ENCODE data around the gene LRRC58. TPM values are rescaled to one million over a fixed set of nuclear protein-coding genes. Genes with fewer than 3 reads are reported as not detected.
"Not testable (repeated sequence)": the region's sequence is repeated elsewhere in the genome, so short reads cannot be mapped to it uniquely, and the experiment has no call there.

The LRRC58 gene
- total RNA-seq, 2 donors from 2014 or later: 26.0 to 34.9 TPM

DNA sequence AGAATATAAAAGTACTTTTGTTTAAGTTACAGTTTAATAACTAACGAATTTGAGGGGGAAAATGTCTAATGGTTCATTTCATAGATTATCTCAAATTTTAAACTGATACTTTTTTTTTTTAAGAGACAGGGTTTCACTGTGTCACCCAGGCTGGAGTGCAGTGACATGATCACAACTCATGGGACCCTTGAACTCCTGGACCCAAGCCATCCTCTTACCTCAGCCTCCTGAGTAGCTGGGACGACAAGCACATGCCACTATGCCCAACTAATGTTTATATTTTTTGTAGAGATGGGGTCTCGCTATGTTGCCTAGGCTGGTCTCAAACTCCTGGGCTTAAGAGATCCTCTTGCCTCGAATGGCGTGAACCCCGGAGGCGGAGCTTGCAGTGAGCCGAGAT, 16.5 kb downstream of the LRRC58 start:
- Histone ChIP-seq H3K27ac (no peak overlapping the region), H3K27me3 (replicated peaks; ENCODE audit: insufficient read depth) (no peaks in the 10 kb centered on the region), H3K9me3 (no peaks in the 10 kb centered on the region), H3K4me3 (no peak overlapping the region), H3K36me3 (peaks cover 0 to 3% of the 10 kb centered on the region in 2 donors), H3K4me1 (replicated peaks) (no peaks in the 10 kb centered on the region)
- intact Hi-C loops (cut with DNase I): no loop called here
- TF ChIP-seq POLR2A (IDR thresholded peaks at IDR 0.05) (no peak), CTCF (IDR thresholded peaks at IDR 0.05) (no peak), POLR2AphosphoS5 (IDR thresholded peaks at IDR 0.05) (no peak)
- WGBS: 95% methylated on average over 8 of the region's 8 CpGs
- DNase-seq (ENCODE audit: low spot score): no peak

DNA sequence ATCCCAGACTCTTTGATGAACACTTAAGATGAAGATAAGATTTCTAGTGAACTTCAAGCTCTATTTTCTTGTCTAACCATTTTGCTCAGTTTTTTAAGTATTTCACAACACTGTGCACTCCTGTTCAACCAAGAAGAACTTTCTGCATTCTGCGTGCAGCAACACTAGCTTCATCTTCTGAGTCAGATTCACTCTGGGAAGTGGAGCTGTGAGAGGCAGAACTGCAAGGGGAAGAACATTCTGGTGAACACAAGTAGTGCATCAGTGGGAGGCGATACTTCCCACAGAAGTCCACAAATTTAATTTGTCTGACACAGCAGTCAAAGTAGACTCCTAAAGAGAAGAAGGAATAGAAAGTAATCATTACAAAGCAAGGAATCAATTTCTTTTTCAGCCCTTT, 18.1 kb downstream of the LRRC58 start:
- TF ChIP-seq POLR2AphosphoS5 (IDR thresholded peaks at IDR 0.05): no peak
- TF ChIP-seq POLR2A (IDR thresholded peaks at IDR 0.05): no peak
- Histone ChIP-seq H3K27ac (no peak overlapping the region), H3K36me3 (peaks cover 0 to 3% of the 10 kb centered on the region in 2 donors), H3K9me3 (no peaks in the 10 kb centered on the region), H3K4me3 (no peak overlapping the region), H3K27me3 (replicated peaks; ENCODE audit: insufficient read depth) (no peaks in the 10 kb centered on the region), H3K4me1 (replicated peaks) (no peaks in the 10 kb centered on the region)
- 91% methylated on average over 2 of the region's 2 CpGs for WGBS
- DNase-seq (ENCODE audit: low spot score): no peak
- intact Hi-C loops (cut with DNase I): no loop called here

- Histone ChIP-seq H3K27ac (no peak overlapping the region), H3K9me3 (no peaks in the 10 kb centered on the region), H3K4me1 (replicated peaks) (no peaks in the 10 kb centered on the region), H3K36me3 (peaks cover 0 to 3% of the 10 kb centered on the region in 2 donors), H3K27me3 (replicated peaks; ENCODE audit: insufficient read depth) (no peaks in the 10 kb centered on the region), H3K4me3 (no peak overlapping the region)
- TF ChIP-seq POLR2A (IDR thresholded peaks at IDR 0.05) (no peak), CTCF (IDR thresholded peaks at IDR 0.05) (no peak), POLR2AphosphoS5 (IDR thresholded peaks at IDR 0.05) (no peak)
- no peak for DNase-seq (ENCODE audit: low spot score)
- WGBS: 63% methylated on average over 2 of the region's 2 CpGs
- intact Hi-C loops (cut with DNase I): no loop called here
Measured at GRCh38 chr3:120326784-120327183, 22.4 kb downstream of the LRRC58 start.

- Histone ChIP-seq H3K4me3 (no peak overlapping the region), H3K27me3 (replicated peaks; ENCODE audit: insufficient read depth) (no peaks in the 10 kb centered on the region), H3K36me3 (no peaks in the 10 kb centered on the region), H3K27ac (no peak overlapping the region), H3K9me3 (no peaks in the 10 kb centered on the region), H3K4me1 (replicated peaks) (no peaks in the 10 kb centered on the region)
- no peak for DNase-seq (ENCODE audit: low spot score)
- 72% methylated on average over 1 of the region's 1 CpG for WGBS
- TF ChIP-seq POLR2A (IDR thresholded peaks at IDR 0.05): no peak
- TF ChIP-seq CTCF (IDR thresholded peaks at IDR 0.05): no peak
- TF ChIP-seq POLR2AphosphoS5 (IDR thresholded peaks at IDR 0.05): no peak
- intact Hi-C loops (cut with DNase I): no loop called here
Measured at GRCh38 chr3:120324190-120324589, 25.0 kb downstream of the LRRC58 start.

GRCh38 chr3:120323761-120324160, 25.4 kb downstream of the LRRC58 start:
- H3K27me3 ChIP-seq (replicated peaks; ENCODE audit: insufficient read depth); H3K9me3 ChIP-seq; DNase-seq (ENCODE audit: low spot score); H3K27ac ChIP-seq; H3K4me1 ChIP-seq (replicated peaks); H3K36me3 ChIP-seq; intact Hi-C loops (cut with DNase I); H3K4me3 ChIP-seq: not testable (repeated sequence)
- 93% methylated on average over 4 of the region's 4 CpGs for WGBS

- Histone ChIP-seq H3K27me3 (replicated peaks; ENCODE audit: insufficient read depth) (no peaks in the 10 kb centered on the region), H3K4me3 (no peak overlapping the region), H3K4me1 (replicated peaks) (no peaks in the 10 kb centered on the region), H3K27ac (no peak overlapping the region), H3K36me3 (no peaks in the 10 kb centered on the region), H3K9me3 (no peaks in the 10 kb centered on the region)
- no peak for TF ChIP-seq CTCF (IDR thresholded peaks at IDR 0.05)
- no peak for TF ChIP-seq POLR2AphosphoS5 (IDR thresholded peaks at IDR 0.05)
- no peak for TF ChIP-seq POLR2A (IDR thresholded peaks at IDR 0.05)
- 92% methylated on average over 24 of the region's 24 CpGs for WGBS
- DNase-seq (ENCODE audit: low spot score): no peak
- intact Hi-C loops (cut with DNase I): no loop called here
Measured at GRCh38 chr3:120311863-120312794, 37.0 kb downstream of the LRRC58 start.
